ENCODE measurements around the gene ALPK3.

DNA sequence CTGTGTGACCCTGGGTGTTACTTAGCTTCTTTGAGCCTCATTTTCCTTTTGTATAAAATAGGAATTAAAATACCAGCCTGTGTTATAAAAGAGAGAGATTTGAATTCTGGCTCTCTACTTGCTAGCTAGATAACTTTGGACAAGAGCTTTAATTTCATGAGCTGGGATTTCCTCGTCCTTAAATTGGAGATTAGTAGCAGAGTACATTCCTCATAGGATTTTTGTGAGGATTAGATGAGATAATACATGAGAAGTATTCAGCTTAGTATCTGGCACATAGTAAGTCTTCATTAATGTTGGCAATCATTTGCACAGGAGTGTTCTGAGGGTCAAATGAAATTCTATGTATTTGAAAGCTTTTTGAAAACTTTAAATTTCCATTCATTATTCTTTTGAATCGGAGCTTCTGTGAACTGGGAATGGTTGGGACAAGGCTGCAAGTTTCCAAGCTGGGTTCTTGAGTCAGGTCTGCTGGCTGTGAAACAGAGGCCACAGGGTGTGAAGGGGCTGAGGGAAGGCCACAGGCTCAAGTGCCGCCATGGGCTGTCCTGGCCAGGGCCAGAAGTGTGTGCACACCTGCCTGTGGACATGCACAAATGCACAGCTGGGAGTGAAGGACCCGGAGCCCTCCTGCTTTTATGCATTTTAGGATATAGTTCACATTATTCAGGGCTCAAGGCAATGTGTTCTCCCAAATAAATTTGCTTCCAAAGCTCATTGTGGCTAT is 17.2 kb downstream of the ALPK3 start:
- TF ChIP-seq CTCF (optimal IDR thresholded peaks at IDR 0.05 in 1 of 3, IDR thresholded peaks at IDR 0.05 in 1 of 3, conservative IDR thresholded peaks at IDR 0.05 in 1 of 3; ENCODE audit: extremely low read depth in 1 of 3, insufficient read depth in 2 of 3, low read length in 3 of 3) (no peak), EZH2 (IDR thresholded peaks at IDR 0.05; ENCODE audit: low read length) (no peak)
